Measurements from ENCODE around the gene TARS3.
"Not testable (repeated sequence)": the region's sequence is repeated elsewhere in the genome, so short reads cannot be mapped to it uniquely, and the experiment has no call there.

Gene TARS3

GRCh38 chr15:101723874-101724674, at the start of gene TARS3:
TSS of gene TARS3 (minus strand) at chr15:101724473. CDS start at chr15:101724387, 86 bp downstream.
- peak; percentile 88 for DNase-seq

GRCh38 chr15:101773496-101774100, 49.3 kb upstream of the TARS3 start:
- no peak for DNase-seq

- DNase-seq: no peak
Measured at GRCh38 chr15:101772921-101773320, 48.6 kb upstream of the TARS3 start.

DNA sequence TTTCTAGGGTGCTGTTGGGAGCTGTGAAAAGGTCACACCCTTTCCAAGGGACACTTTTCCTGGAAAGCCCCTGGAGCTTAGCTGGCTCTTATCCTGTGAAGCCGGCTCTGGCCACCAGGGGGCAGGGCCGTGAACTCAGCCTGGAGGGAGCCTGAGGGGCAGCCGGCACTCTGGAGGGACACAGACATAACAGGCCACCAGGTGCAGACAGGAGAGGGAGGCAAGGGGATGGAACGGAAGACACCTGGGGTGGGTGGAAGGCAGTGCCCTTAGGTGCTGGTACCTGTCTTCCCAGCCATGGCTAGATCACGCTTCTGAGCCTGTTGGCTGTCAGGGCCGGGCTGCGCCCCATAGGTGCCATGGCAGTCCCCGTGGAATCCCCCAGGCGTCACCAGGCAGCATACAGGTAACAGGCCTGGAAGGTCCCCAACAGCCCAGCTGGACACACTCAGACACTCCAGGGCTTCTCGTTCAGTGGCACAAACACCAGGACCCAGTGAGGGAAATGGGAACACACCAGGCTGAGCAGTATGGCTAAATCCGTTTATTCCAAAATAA, 42.9 kb upstream of the TARS3 start:
- DNase-seq: not testable (repeated sequence)

DNA sequence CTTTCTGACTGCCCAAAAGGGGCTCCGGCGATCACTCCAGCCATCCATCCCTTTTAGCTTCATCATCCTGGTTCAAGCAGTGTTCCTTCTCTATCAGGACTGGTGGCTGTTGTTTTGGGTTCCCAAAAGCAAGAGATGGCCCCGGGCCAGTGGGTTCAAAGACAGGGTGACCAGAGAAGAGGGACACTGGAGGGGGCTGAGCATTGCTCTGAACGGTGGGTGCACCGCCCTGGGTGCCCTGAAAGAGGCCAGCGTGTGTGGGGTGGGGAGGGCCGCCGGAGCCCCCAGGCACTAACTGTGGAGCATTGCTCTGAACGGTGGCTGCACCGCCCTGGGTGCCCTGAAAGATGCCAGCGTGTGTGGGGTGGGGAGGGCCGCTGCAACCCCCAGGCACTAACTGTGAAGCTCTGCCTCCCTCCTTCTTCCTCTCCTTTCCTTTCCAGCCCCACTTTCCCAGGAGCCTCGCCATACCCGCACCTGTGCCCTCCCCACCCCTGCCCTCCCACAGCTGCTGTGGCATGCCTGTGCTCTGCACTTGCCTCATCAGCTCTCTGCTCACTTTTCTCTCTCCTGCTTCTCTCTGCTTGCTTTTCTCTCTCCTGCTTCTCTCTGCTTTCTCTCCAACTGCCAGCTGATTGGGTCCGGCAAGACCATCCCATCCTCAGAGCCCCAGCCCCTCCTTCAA, 41.6 kb upstream of the TARS3 start:
- DNase-seq: no peak

DNA sequence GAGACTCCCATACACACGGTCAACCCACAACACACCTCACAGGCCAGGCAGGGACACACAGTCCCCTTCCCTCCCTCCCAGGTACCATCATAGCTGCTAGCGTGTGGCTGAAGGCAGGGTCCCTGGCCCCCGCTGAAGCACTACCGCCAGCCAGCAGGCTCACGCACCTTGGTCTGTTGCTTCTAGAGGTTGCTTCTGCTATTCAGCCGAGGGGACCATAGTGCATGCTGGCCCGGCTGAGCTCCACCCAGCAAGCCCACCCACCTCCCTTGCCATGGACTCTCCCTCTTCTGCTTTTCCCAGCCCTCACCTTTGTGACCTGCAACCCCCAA, 41.0 kb upstream of the TARS3 start:
- DNase-seq: not testable (repeated sequence)

GRCh38 chr15:101764669-101765339, 40.5 kb upstream of the TARS3 start:
- DNase-seq: not testable (repeated sequence)

DNA sequence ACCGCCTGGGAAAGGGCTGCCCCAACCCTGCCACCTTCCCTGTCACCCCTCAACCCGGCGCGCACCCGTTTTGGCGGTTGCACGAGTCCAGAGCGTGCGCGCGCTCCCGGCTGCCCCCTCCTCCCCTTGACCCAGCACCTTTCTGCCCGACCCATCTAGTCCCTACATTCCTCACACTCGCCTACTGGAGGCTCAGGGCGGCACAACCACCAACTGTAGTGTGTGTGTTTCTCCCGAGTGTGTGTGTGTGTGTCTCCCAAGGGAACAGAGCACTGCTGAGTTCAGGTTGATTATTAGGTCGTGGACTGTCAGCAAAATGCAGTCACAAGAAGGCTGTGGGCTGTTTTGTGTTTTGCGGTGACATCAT, 22.4 kb upstream of the TARS3 start:
- not testable (repeated sequence) for DNase-seq

GRCh38 chr15:101734837-101735236, 10.6 kb upstream of the TARS3 start:
- not testable (repeated sequence) for DNase-seq

DNA sequence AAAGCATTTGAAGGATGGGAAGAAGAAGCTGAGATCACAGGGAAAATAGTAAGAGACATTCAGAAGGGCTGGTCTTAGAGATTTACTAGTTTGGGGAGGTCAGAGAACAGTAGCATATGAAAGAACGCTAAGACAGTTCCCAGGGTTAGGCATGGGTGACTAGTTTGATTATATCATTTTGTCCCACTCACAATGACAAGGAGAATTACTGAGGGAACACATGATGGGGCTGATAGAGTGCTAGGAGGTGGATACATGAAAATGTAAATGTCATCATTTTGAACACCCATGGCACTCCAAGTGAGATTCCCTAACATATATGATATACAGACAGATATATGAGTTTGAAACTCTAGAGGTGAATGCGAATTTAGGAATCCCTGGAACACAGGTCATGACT, 9.3 kb upstream of the TARS3 start:
- DNase-seq: no peak

- DNase-seq: no peak
Measured at GRCh38 chr15:101732772-101733171, 8.5 kb upstream of the TARS3 start.

- no peak for DNase-seq
Measured at GRCh38 chr15:101731746-101732145, 7.5 kb upstream of the TARS3 start.

- no peak for DNase-seq
Measured at GRCh38 chr15:101727186-101727585, 2.9 kb upstream of the TARS3 start.

- DNase-seq: no peak
Measured at GRCh38 chr15:101725073-101725472, 800 bp upstream of the TARS3 start.

- DNase-seq: no peak
Measured at GRCh38 chr15:101724675-101725005, 367 bp upstream of the TARS3 start.

GRCh38 chr15:101723171-101723873, 951 bp downstream of the TARS3 start:
- DNase-seq: peak; percentile 11

GRCh38 chr15:101718896-101719295, 5.4 kb downstream of the TARS3 start:
- no peak for DNase-seq

GRCh38 chr15:101712078-101712477, 12.2 kb downstream of the TARS3 start:
- DNase-seq: no peak

DNA sequence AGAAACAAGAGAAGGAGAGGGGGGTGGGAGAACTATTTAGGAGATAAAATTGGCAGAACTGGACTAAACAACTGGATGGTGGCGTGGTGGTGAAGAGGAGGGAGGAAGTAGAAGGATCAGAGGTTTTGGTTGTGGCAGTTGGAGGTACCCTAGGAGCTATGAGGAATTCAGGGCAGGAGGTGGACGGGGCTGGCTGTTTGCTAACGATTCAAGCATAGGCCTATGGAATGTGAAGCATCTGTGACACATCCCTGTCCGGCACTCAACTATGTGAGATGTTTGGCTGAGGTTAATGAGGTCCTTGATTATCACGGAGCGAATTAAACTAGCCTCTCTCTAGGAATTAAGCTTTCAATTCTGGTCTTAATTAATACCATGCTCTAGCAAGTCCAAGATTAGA, 13.5 kb downstream of the TARS3 start:
- peak; percentile 64 for DNase-seq

DNA sequence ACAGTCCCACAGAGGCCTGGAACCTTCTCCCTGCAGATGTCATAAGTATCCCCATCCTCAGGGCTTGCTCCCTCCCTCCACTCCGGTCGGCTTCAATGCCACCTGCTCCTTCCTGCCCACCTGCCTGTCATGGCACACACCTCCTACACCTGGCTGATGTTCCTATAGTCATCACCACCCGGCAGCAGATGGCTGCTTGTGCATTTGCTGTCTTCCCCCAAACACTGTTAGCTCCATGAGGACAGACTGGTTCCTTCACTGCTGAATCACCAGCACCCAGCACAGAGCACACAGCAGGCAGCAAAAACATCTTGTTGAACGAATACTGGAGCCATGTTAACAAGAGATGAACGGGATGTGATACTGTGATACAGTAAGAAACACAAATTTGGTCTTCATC, 14.8 kb downstream of the TARS3 start:
- no peak for DNase-seq

GRCh38 chr15:101707983-101708382, 16.3 kb downstream of the TARS3 start:
- no peak for DNase-seq

- no peak for DNase-seq
Measured at GRCh38 chr15:101702077-101702476, 22.2 kb downstream of the TARS3 start.

GRCh38 chr15:101698314-101698713, 26.0 kb downstream of the TARS3 start:
- no peak for DNase-seq
